ENCODE data around the gene SPDEF.

GRCh38 chr6:34556031-34556471, at the start of gene SPDEF:
- no peak for TF ChIP-seq POLR2A (IDR thresholded peaks at IDR 0.05)
- TF ChIP-seq, protein P1, sequence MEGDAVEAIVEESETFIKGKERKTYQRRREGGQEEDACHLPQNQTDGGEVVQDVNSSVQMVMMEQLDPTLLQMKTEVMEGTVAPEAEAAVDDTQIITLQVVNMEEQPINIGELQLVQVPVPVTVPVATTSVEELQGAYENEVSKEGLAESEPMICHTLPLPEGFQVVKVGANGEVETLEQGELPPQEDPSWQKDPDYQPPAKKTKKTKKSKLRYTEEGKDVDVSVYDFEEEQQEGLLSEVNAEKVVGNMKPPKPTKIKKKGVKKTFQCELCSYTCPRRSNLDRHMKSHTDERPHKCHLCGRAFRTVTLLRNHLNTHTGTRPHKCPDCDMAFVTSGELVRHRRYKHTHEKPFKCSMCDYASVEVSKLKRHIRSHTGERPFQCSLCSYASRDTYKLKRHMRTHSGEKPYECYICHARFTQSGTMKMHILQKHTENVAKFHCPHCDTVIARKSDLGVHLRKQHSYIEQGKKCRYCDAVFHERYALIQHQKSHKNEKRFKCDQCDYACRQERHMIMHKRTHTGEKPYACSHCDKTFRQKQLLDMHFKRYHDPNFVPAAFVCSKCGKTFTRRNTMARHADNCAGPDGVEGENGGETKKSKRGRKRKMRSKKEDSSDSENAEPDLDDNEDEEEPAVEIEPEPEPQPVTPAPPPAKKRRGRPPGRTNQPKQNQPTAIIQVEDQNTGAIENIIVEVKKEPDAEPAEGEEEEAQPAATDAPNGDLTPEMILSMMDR (IDR thresholded peaks at IDR 0.05 in 4 of 5, conservative IDR thresholded peaks at IDR 0.05 in 1 of 5): no peak

All from gastrocnemius medialis (tissue), 4 donors.